GM19397 (cell line): ENCODE measurements around the gene VPS51.
"Not testable (repeated sequence)": the region's sequence is repeated elsewhere in the genome, so short reads cannot be mapped to it uniquely, and the experiment has no call there.

ENCODE experiments used
- ATAC-seq: cut with Tn5 transposase; IDR thresholded peaks from one replicate; pipeline ENCODE4 v1.9.1; 2021; ENCODE audit warnings: mild to moderate bottlenecking, moderate library complexity; ENCODE audit not compliant: unreplicated experiment

VPS51 gene

GRCh38 chr11:65118097-65118837, 22.3 kb downstream of the VPS51 start:
- no peak for ATAC-seq

- ATAC-seq = not testable (repeated sequence)
These were observed 23.1 kb downstream of the VPS51 start for GRCh38 chr11:65118891-65119669.

GRCh38 chr11:65119670-65119995, 23.6 kb downstream of the VPS51 start:
- ATAC-seq = no peak

GRCh38 chr11:65120831-65121230, 24.8 kb downstream of the VPS51 start:
- no peak for ATAC-seq

GRCh38 chr11:65121447-65121864, 25.4 kb downstream of the VPS51 start:
- ATAC-seq = no peak

- ATAC-seq = peak; percentile 63
These were observed 26.1 kb downstream of the VPS51 start, which contains the start of the genes FAU and MRPL49 for GRCh38 chr11:65121865-65122696. FAU (minus strand) TSS chr11:65122134; CDS start chr11:65121813, 321 bp downstream. MRPL49 (plus strand) TSS chr11:65122321; CDS start chr11:65122347, 26 bp downstream.

- no peak for ATAC-seq
These were observed 28.6 kb downstream of the VPS51 start for GRCh38 chr11:65124480-65125196.

DNA sequence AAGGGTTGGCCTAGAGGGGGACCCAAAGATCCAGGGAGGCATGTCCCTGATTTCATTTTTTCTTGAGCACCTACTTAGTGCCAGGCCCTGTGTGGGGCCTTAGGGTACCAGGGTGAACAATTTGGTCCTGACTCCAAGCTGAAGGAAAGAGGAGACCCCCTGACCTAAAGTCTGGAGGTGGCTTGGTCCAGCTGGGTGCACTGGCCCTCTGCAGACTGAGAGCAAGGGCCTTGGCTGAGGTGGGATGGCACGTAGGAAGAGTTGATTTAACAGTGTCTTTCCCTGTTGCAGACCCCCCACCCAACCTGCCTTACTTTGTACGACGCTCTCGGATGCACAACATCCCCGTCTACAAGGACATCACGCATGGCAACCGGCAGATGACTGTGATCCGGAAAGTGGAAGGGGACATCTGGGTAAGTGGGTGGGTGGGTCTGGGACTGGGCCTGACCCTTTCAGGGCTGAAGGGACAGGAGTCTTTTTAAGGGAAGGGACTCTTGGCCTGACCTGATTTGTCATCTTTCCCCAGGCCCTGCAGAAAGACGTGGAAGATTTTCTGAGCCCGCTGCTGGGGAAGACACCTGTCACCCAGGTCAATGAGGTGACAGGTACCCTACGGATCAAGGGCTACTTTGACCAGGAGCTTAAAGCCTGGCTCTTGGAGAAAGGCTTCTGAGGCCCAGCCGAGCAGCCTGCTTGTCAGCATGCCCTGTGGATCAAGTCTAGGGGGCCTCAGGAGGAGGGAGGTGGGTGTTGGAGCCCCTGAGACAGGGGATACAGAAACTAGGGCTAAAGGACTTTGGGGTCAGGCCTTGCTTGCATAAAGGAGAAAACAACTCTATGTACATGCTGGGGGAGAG, 29.4 kb downstream of the VPS51 start:
- ATAC-seq = no peak

GRCh38 chr11:65126624-65127274, 30.7 kb downstream of the VPS51 start:
- ATAC-seq = no peak

GRCh38 chr11:65127473-65128181, 31.6 kb downstream of the VPS51 start:
- no peak for ATAC-seq

GRCh38 chr11:65128182-65129145, 32.5 kb downstream of the VPS51 start:
- ATAC-seq = no peak

GRCh38 chr11:65129649-65130441, 33.8 kb downstream of the VPS51 start:
- ATAC-seq = no peak

GRCh38 chr11:65130631-65131416, 34.8 kb downstream of the VPS51 start:
- no peak for ATAC-seq

DNA sequence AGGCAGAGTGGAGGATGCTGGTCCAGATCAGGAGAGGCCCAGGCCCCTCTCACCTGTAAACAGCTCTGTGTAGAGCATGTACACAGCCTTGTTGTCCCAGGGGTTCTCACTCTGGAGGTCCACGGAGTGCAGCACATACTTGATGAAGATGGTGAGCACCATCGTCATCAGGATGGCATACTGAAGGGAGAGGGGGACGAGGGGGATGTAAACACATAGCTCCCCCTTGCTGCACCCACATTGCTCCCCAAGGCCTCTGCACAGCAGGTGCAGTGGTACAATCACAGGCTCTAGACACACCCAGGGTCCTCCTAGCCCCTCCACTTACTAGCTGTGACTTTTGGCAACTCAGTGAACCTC, 35.4 kb downstream of the VPS51 start:
- no peak for ATAC-seq

- no peak for ATAC-seq
These were observed 35.9 kb downstream of the VPS51 start for GRCh38 chr11:65131895-65132237.
